NCI-H345 treated with DMSO at 0.1 percent for 48 hours (cell line): ENCODE data around the gene HSFX1.
"Not testable (repeated sequence)": the region's sequence is repeated elsewhere in the genome, so short reads cannot be mapped to it uniquely, and the experiment has no call there.

Source experiments
- DNase-seq: peaks from one replicate; lab custom pipeline; 2025; ENCODE audit not compliant: unreplicated experiment; lab: John Stamatoyannopoulos, UW

HSFX1 gene, protein sequence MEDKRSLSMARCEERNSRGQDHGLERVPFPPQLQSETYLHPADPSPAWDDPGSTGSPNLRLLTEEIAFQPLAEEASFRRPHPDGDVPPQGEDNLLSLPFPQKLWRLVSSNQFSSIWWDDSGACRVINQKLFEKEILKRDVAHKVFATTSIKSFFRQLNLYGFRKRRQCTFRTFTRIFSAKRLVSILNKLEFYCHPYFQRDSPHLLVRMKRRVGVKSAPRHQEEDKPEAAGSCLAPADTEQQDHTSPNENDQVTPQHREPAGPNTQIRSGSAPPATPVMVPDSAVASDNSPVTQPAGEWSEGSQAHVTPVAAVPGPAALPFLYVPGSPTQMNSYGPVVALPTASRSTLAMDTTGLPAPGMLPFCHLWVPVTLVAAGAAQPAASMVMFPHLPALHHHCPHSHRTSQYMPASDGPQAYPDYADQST

DNA sequence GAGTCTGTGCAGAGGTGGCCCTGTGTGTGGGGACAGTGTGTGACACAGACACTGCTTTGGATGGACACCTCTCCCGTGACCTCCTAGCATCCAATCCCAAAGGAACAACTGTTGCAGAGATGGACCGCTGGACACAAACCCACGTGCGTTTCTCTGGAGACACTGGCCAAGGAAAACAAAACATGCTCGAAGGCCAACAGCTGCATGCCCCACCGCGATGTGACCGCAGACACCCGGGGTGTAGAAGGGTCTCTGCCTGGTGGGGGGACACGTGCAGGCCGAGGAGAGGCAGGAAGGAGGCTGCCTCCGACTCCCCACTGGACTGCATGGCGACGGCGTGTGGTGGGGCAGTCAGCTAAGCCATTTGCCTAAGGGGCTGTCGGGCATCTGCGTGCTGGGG, at the start of gene HSFX1:
Gene HSFX1, plus strand, starts transcription at position 301 of the 400 bp plus-strand sequence. CDS start 614 bp downstream, outside the sequence.
- not testable (repeated sequence) for DNase-seq

DNA sequence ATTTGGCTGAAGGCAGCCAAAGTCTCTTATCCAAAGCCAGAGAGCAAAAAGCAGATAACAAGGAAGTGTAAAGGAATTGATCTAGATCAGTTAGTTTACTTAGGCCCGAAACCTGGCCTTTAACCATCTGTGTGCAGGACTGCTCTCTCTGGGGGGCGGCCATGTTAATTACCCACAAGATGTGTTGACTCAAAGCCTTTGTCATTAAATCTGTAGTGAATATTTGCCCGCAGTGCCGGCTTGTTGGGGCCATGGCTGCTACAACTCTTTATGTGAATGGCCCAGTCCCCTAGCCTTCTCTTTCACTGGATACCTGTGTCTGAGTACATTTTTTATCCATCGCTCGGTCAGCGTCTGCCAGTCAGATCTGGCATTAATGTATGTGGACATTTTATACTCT, 46.6 kb upstream of the HSFX1 start:
- DNase-seq: not testable (repeated sequence)

DNA sequence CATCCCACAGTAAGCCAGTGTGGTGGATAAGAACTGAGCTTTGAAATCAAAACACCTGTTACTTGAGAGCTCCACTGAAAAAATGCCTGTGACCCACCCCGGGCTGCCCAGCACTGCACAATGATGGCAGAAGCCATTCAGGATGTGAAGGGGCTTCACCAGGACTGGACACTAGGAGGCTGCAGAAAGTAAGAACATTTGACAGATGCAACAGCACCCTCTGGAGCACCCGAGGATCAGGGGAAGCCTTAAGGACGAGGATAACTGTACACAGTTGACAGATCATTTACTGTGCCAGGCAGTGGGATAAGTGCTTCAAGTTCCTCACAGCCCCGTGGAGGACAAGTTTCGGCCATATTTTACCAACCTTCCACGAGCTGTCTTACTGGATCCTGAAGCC, 31.6 kb upstream of the HSFX1 start:
- not testable (repeated sequence) for DNase-seq

DNA sequence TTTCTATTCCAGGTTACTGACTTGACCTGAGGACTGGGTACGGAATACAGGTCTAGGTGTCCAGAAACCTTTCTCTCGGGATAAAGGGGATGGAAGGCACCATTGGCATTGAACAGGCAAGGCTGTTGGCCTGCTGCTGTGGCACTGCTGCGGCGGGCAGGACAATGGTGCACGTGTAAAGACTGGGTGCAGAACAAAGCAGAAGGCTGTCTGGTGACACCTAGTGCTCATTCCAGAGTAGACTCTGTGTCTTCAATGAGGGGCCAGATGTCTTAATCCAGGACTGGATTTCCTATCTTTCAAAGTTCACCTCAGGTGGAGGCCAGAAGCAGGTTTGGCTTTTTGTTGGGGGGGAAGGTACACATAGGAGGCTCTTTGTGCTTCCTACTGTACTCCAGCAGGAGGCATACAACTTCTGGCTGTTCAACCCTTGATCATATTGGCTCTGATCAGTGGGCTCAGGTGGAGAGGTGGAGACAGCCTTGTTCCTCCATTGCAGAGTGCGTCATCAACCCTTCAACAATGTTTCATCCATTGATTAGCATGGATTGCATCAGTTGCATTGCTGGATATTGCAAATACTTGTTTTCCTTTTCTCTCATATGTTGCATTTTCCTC, 27.4 kb upstream of the HSFX1 start:
- not testable (repeated sequence) for DNase-seq

DNA sequence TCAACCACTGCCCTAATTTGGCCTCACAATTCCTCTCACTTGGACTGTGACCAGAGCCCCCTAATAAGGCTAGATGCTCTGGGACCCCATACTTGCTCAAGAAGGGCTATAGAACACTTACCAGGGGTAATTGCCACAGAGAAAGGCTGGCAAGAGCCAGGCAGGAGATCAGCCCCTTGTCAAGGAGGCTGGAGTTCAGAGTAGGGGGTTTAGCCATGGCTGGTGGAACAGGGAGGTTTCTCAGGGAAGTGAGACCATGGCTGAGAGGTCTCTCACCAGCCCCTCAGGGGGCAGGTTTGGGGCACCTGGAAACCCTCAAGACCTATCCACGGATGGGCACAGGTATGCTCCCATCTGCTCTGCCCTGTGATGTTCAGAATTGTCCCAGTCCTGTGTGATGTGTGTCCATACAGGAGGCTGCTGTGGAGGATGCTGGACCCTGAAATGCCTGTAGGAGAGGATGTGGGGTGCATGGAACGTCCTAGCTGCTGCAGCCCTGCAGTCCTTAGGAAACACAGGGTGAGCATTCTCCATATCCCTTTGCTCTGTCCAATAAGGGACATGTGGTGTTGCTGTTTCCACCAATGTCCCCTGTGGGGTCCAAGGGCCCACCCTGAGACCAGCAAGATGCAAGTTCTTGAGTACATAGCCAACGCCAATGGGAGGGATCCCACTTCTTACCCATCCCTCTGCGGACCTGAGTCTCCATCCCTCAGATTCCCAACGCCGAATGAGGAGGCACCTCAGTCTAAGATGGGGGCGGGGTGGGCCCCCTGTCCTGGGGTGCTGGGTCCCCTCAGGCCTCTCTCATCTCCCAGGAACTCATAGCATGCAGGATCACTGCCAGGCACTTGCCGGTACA, 16.4 kb upstream of the HSFX1 start:
- DNase-seq: no peak

DNA sequence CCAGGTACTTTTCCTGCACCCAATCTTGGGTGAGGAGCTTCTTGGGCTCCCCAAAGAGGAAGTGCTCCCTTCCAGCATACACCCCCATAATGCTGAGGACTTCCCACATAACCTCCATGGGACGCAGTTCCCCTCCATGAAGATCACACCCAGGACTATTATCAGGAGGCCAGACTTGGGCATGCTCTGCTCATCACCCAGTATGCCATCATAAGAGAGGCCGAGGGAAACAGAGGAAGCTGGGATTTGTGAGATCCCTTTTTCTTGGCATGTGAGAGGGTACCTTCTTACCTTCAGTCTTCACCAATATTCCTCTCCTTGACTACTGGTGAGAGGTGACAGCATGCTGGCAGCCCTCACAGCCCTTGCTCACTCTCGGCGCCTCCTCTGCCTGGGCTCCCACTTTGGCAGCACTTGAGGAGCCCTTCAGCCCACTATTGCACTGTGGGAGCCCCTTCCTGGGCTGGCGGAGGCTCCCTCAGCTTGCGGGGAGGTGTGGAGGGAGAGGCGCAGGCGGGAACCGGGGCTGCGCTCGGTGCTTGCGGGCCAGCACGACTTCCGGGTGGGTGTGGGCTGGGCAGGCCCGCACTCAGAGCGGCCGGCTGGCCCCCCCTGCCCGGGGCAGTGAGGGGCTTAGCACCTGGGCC, 15.7 kb upstream of the HSFX1 start:
- DNase-seq: no peak

DNA sequence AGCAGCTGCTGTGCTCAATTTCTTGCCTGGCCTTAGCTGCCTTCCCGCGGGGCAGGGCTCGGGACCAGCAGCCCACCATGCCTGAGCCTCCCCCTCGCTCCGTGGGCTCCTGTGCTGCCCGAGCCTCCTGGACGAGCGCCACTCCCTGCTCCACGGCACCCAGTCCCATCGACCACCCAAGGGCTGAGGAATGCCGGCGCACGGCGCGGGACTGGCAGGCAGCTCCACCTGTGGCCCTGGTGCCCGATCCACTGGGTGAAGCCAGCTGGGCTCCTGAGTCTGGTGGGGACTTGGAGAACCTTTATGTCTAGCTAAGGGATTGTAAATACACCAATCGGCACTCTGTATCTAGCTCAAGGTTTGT, 15.2 kb upstream of the HSFX1 start:
- not testable (repeated sequence) for DNase-seq

DNA sequence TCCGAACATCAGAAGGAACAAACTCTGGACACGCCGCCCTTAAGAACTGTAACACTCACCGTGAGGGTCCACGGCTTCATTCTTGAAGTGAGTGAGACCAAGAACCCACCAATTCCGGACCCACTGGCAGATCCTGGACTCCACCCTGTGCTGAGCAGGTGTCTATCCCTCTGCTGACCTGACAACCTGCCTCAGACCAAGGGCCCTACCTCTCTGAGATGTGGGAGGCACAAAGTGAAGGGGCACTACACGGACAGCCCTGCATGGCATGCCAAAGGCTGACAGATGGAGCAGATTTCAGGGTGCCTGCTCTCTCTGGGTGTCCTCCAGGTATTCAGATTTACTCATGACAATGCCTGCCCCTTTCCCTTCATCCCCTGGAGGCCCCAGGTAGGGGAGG, 14.0 kb upstream of the HSFX1 start:
- DNase-seq: no peak

DNA sequence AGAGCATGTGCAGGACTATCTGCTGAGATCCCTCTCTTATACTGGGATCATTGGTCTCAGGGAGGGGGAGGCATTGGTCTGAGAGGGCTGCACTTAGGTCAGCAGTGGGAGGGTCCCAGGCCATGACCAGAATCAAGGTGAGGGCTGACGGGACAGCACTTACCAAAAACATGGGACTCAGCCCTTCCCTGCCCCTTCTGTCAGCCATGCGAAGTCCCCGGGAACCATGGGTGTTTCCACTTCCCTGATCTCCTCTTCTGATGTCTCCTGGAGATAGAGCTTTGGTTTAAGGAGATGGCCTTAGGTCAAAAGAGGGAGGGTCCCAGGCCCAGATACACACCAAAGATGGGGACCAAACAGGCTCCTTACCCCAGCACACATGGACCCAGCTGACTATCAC, 12.9 kb upstream of the HSFX1 start:
- DNase-seq: no peak

DNA sequence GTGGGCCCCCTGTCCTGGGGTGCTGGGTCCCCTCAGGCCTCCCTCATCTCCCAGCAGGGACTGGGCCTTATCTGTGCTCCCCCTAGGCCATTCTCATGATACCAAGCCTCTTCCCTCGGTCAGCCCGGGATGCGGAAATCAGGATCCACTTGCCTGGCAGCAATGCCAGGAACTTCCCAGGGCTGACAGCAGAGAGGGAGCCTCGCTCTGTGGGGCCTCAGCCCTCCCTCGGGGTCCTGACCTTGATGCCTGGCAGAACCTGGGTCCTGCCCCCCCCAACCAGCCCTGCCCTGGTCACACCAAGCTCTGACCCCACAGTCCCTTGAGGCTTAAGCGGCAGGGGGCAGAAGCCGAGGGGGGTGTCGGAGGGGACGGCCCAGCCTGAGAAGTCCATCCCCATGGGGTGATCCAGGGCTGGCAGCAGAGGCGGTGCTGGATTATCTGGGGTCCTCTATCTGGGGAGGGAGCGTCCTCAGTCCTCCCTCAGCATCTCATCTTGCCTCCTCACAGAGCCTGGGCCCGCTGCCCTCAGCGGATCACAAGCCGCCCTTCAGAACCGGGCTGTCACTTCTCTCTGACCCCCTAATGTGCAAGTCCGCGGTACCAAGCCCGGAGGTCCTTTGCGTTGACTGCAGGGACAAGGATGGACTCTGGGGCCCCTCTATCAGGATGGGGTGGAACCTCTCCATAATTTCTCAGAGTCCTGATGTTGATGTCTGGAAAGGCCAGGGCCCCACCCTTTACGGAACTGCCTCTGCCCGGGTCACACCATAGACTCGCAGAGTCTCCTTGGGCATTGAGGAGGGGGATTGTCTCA, 11.8 kb upstream of the HSFX1 start:
- DNase-seq: not testable (repeated sequence)

DNA sequence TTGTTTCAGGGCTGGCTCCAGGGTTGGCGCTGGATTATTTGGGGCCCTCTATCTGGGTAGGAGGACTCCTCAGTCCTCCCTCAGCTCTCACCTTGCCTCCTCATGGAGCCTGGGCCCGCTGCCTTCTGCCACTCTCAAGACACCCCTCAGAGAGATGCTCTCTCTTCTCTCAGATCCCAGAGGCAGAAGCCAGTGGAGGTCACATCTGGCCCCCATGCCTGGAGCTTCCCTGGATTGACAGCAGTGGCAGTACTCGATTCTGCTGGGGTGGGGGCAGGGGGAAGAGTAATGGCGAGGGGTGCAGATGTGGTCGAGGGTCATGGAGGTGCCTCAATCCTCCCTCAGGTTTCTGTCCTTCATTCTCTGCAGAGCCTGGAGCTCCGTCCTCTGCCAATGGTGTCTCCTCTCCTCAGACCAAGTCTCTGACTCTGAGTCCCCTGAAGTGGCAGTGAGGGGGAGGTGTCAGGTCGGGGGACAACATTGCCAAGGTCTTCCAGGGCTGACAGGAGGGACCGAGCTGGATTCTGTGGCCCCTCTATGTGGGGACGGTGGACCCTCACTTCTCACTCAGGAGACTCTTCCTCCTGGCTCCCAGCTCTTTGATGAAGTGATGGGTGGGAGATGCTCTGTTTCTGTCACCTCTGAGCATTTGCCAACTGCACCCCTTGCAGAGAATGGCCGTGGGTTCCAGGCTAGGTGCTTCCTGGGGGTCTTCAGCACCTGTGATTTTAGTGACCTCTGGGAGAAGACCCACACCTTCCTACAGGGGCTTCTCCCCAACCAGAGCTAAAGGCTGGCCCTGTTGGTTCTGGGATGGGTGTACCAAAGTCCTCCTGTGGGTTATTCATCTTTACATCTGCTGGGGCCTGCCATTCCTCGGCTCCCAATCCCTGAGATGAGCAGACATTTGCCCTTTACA, 10.9 kb upstream of the HSFX1 start:
- no peak for DNase-seq

DNA sequence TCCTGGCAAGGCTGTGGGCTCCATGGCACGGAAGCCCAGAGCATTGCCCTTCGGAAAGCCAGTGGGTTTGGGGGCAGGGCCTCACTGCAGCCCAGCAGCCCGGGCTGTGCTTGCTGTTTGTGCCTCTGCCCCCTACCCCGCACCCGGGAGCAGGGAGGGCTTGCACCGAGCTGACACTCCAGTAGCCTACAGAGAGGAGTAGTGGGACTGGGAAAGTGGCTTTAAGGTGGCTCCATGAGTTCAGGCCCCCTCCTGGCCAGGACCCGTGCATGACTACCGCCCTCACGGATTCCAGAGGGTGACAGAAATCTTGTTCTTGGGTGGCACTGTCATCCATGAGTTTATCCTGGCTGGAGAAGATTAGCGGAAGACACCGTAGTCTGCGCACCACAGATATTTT, 3.5 kb upstream of the HSFX1 start:
- DNase-seq: not testable (repeated sequence)

DNA sequence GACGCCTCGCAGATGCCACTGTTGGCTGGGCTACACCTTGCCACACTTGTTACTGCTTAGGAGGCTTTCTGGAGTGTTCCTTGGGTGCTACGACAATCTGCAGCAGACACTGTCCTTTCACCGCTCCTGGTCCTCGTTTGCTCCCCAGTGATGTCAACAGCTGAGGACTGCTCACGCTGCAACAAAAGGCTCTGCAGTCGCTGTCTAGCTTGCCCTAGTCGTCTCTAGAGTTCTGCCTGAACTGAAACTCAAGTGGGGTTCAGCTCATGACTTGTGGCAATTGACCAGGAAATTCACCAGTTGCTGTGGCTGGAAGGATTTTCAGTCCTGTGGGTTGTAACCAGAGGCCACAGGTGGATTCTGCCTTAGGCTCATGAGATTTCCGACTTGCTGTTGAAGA, 842 bp upstream of the HSFX1 start:
- not testable (repeated sequence) for DNase-seq

DNA sequence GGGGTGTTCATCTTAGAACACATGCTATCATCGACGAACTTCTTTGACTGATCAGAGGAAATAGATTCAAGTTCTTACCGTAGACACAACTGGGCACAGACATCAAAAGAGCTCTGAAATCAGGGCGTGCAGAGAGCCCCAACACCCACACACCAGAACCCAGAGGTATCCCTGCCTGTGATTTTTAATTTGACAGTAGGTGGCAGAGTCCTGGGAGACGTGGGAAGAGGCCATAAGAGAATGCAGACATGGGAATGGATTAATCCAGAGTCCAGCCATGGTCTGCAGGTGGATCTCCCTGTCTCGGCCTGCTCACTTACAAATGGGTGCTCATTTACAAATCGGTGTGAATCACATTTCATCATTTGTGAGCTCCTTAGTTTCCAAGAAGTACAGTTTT, 4.1 kb downstream of the HSFX1 start:
- not testable (repeated sequence) for DNase-seq

DNA sequence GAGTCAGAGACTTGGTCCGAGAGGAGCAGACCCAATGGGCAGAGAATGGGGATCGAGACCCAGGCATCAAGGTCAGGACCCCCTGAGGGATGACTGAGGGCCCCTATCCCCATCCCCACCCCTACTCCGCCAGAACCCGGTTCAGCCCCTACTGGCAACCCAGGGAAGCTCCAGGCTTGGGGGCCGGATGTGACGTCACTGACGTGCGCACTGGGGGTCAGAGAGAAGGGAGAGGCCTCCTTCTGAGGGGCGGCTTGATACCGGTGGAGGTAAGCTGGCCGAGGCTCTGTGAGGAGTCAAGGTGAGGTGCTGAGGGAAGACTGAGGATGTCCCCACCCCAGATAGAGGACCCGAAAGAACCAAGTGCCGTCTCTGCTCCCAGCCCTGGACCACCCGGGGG, 7.9 kb downstream of the HSFX1 start, which contains the start of gene MAGEA9:
Gene MAGEA9, plus strand, starts transcription at position 204 of the 400 bp plus-strand sequence. CDS start 4,281 bp downstream, outside the sequence.
- DNase-seq: not testable (repeated sequence)

DNA sequence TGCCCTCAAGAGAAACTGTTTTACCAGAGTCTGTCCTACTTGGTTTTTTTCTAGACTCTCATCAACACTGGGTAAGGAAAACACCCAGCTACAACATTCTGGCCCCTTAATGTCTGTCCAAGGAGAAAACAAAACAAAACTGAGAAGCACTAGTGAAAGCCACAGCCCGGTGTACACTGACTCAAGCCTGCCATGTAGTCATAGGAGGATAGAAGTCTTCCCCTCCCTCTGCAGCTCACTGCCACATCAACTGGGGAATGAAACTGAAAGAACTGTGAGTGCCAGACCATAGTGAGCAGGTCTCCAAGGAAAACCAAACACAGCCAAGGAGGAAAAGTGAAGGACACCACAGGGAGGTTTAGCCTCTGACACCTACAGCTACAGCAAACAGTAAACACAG, 21.7 kb downstream of the HSFX1 start:
- not testable (repeated sequence) for DNase-seq

DNA sequence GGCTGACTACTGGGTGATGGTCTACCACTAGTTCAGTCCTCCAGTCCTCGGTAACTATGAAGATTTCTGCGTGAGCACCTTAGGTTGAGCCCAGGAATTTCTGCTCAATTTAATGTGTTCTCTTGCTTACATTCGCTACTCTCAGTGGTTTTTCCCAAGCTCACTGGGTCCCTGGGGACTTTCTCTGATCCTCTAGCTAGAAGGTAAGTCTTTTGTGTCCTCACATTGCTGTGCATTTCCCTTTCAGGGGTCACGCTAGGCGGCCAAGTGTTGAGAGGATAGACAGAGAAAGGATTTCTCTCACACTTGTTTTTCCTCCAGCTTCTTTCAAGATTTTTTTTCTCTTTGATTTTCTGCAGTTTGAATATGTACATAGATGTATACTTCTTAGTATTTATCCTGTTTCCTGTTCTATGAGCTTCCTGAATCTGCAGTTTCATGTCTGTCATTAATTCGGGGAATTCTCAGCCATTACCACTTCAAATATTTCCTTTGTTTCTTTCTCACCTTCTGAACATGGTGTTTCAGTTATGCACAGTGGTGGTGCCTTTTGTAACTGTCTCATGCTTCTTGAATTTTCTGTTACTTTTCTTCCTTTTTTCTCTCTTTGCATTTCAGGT, 25.3 kb downstream of the HSFX1 start:
- no peak for DNase-seq

DNA sequence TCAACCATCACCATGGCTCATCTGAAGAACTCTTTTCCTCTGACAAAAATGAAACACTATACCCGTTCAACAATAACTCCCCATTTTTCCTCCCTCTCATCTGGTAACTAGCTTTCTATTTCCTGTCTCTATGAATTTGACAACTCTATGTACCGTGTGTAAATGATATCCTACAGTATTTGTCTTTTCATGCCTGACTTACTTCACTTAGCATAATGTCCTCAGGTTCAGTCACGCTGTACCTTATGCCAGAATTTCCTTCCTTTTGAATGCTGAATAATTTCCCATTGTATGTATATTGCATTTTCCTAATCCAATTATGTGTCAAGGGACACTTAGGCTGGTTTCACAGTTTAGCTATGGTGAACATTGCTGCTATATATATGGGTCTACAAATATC, 26.1 kb downstream of the HSFX1 start:
- DNase-seq: peak; percentile 62
